GM12873 (cell line): ENCODE data around the gene ATRNL1.

Source experiments
- TF ChIP-seq, protein P1 (sequence below): IDR thresholded peaks from 2 replicates; pipeline ENCODE4 v1.5.1; 2012; ENCODE audit warnings: low read depth, mild to moderate bottlenecking, moderate library complexity, low read length, control low read depth; ENCODE audit not compliant: insufficient read depth; ENCODE audit errors: missing control alignments

Gene ATRNL1

DNA sequence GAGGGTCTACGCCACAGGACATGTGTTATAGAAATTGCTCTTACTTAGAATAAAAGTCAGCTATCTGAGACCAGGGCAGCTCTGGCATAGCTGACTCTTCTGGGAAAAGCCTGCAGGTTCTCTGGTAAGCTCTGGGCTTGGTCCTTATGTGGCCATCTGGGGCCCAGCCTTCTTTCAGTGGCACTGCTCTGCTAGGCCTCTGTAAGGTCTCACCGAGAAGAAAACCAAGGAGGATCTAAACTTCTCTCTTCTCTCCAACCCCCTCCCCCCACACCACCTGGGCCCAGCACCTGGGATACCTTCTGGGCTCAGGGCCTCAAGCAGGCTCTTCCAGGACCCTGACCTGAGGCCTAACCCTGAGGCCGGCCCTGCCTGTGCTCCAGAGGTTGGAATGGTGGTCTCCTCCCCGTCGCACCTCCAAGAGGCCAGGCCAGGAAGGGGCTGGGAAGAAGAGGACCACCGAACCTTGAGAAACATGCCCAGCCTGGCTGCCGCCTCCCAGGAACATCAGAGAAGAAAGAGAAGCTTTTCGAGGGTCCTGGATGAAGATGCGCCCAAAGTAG, 856.2 kb downstream of the ATRNL1 start:
- TF ChIP-seq, protein P1, sequence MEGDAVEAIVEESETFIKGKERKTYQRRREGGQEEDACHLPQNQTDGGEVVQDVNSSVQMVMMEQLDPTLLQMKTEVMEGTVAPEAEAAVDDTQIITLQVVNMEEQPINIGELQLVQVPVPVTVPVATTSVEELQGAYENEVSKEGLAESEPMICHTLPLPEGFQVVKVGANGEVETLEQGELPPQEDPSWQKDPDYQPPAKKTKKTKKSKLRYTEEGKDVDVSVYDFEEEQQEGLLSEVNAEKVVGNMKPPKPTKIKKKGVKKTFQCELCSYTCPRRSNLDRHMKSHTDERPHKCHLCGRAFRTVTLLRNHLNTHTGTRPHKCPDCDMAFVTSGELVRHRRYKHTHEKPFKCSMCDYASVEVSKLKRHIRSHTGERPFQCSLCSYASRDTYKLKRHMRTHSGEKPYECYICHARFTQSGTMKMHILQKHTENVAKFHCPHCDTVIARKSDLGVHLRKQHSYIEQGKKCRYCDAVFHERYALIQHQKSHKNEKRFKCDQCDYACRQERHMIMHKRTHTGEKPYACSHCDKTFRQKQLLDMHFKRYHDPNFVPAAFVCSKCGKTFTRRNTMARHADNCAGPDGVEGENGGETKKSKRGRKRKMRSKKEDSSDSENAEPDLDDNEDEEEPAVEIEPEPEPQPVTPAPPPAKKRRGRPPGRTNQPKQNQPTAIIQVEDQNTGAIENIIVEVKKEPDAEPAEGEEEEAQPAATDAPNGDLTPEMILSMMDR: no peak

DNA sequence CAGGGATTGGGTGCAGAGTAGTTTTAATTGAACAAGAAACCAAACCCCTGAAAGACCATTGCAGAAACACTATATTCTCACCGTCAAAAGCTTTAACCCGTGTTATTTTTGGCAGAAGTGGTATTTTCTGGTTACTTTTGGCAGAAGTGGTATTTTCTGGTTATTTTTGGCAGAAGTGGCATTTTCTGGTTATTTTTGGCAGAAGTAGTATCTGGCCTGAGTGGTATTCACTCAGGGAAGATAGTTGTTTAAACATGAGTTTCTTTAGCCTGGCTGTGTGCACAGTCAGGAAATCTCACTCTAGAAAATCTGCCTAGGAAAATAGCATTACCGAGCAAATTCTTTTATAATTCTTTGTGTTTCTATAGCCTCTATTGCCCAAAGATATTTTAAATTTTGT, 857.2 kb downstream of the ATRNL1 start:
- TF ChIP-seq, protein P1: no peak

DNA sequence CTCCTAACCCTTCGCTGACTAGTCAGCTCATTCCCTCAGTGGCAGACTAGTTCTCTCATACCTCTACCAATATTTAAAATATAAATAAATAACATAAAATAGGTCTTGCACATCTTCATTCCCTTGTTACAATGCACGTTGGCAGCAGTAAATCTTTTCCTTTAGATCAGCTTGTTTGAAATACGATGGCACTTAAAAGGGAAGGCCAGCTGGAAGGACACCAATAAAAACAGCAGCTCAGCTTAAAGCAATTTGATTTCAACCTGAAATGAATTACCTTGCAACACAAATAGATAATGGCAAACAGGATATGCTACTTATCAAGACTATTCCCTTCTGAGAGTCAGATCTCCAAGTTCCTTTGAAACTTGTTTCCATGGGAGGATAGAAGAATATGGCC, 858.1 kb downstream of the ATRNL1 start:
- TF ChIP-seq, protein P1: no peak

DNA sequence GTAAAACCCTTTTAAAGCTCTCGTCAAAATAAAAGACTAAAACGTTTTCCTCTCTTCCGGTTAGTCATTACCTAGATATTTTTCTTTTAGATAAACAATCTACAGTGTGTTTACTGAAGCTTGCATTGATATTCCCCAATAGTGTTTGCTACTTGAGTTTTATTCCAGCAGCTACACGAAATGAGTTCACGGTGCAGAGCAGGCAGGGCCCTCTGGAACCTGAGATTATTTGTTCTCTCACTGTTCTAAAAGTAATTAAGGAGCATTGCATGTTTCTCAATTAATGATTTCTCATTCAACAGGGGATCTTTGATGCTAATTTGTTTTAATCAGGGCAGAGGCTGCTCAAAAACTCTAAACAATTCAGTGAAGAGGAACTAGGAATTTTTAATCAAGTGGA, 860.1 kb downstream of the ATRNL1 start:
- TF ChIP-seq, protein P1: no peak

DNA sequence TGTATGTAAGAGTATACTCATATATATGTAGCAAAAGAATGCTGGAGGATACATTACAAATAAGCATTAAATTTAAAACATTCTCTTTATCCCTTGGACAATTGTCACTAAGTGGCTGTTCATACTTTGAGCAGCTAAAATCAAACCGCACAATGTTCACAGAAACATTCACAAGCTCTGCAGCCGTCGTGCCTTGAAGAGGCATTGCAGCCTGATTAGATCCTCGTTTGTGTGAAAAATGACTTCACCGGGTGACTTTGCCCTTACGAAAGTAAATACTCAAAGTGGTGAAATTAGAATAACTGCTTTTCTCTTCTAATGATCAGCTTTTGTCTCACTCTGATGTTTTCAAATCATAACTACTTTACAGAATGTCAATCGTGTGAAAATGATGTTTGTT, 860.8 kb downstream of the ATRNL1 start:
- TF ChIP-seq, protein P1: no peak

DNA sequence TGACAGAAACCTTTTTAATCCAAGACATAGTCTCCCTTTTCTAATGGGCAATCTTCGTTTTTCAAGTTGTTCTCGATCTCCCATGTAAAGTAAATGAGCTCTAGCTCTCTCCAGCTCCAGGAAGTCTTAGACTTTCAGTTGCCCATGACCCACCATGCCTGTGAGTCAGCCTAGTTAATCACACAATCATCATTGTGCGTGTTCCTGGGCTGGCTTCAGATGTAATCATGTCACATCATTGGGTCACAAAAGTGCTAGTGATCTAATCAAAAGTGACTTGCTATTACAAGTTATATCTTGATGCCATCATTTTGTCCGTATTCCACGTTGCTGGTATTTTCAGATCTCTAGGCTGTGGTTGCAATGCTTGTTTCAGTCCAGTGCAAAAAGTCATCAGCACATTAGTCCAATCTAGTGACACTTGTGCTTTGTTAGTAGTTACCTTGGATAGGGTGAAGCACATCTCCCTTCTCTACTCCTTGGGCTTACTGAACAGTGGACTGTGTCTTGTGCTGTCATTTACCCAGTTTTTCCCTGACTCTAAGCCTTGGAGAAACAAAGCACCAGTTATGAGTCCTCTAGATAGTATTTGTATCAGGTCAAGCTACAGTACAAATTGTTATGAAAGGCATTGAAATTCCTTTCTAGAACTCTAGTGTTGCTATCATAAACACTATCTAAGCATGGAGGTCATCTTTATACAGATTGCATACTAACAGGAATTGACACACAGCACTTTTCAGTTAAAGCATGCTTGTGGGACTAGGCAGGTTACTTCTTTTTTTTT, 863.3 kb downstream of the ATRNL1 start:
- TF ChIP-seq, protein P1: no peak

DNA sequence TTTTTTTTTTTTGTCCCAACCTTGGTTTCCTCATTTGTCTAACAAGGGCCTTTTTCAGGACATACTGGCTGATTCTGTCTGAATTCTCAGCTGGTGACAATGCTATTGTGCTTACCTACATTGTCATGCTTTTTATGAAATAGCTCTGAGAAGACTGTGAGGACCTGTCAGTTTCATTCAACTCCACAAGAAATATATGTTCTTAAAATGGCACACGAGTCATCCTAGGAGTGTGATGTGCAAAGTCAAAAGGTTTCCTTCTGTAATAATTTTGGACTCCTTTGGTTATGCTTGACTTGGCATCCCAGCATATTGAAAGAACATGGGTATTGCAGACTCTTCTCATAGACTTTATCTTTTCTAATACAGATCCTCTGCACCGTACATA, 863.8 kb downstream of the ATRNL1 start:
- TF ChIP-seq, protein P1: no peak
